ENCODE results near the gene ULK2.

ULK2 gene

GRCh38 chr17:19733953-19734526 is 133.7 kb downstream of the ULK2 start:
- no peak overlapping the region for H3K4me3 ChIP-seq (ENCODE audit: low read depth, low read length)
- no peak for DNase-seq (ENCODE audit: low read depth)
- TF ChIP-seq POLR2A (IDR thresholded peaks at IDR 0.05; ENCODE audit: extremely low read depth, insufficient read length), result no peak
- TF ChIP-seq CTCF (IDR thresholded peaks at IDR 0.05; ENCODE audit: low read depth, low read length), result no peak
- TF ChIP-seq MYC (IDR thresholded peaks at IDR 0.05; ENCODE audit: low read depth, low read length), result no peak
- TF ChIP-seq MAX (IDR thresholded peaks at IDR 0.05; ENCODE audit: low read depth, low read length), result no peak

- no peak for DNase-seq (ENCODE audit: low read depth)
- TF ChIP-seq MAX (IDR thresholded peaks at IDR 0.05; ENCODE audit: low read depth, low read length) (no peak), POLR2A (IDR thresholded peaks at IDR 0.05; ENCODE audit: extremely low read depth, insufficient read length) (no peak)
- H3K4me3 ChIP-seq (ENCODE audit: low read depth, low read length), result no peak overlapping the region
These were observed 136.1 kb downstream of the ULK2 start for GRCh38 chr17:19731626-19732025.

GRCh38 chr17:19730843-19731242 is 136.9 kb downstream of the ULK2 start:
- no peak for TF ChIP-seq POLR2A (IDR thresholded peaks at IDR 0.05; ENCODE audit: extremely low read depth, insufficient read length)
- no peak for TF ChIP-seq CTCF (IDR thresholded peaks at IDR 0.05; ENCODE audit: low read depth, low read length)
- no peak for TF ChIP-seq MYC (IDR thresholded peaks at IDR 0.05; ENCODE audit: low read depth, low read length)
- TF ChIP-seq MAX (IDR thresholded peaks at IDR 0.05; ENCODE audit: low read depth, low read length), result no peak
- DNase-seq (ENCODE audit: low read depth), result no peak
- H3K4me3 ChIP-seq (ENCODE audit: low read depth, low read length), result no peak overlapping the region

GRCh38 chr17:19729900-19730299 is 137.8 kb downstream of the ULK2 start:
- TF ChIP-seq MYC (IDR thresholded peaks at IDR 0.05; ENCODE audit: low read depth, low read length) (no peak), MAX (IDR thresholded peaks at IDR 0.05; ENCODE audit: low read depth, low read length) (no peak), POLR2A (IDR thresholded peaks at IDR 0.05; ENCODE audit: extremely low read depth, insufficient read length) (no peak), CTCF (IDR thresholded peaks at IDR 0.05; ENCODE audit: low read depth, low read length) (no peak)
- no peak overlapping the region for H3K4me3 ChIP-seq (ENCODE audit: low read depth, low read length)
- no peak for DNase-seq (ENCODE audit: low read depth)

- no peak overlapping the region for H3K4me3 ChIP-seq (ENCODE audit: low read depth, low read length)
- TF ChIP-seq CTCF (IDR thresholded peaks at IDR 0.05; ENCODE audit: low read depth, low read length), result no peak
- no peak for DNase-seq (ENCODE audit: low read depth)
These were observed 139.6 kb downstream of the ULK2 start for GRCh38 chr17:19728084-19728495.

GRCh38 chr17:19727501-19728078 is 140.1 kb downstream of the ULK2 start:
- DNase-seq (ENCODE audit: low read depth), result no peak
- H3K4me3 ChIP-seq (ENCODE audit: low read depth, low read length), result no peak overlapping the region
- no peak for TF ChIP-seq CTCF (IDR thresholded peaks at IDR 0.05; ENCODE audit: low read depth, low read length)
- no peak for TF ChIP-seq MAX (IDR thresholded peaks at IDR 0.05; ENCODE audit: low read depth, low read length)
- no peak for TF ChIP-seq POLR2A (IDR thresholded peaks at IDR 0.05; ENCODE audit: extremely low read depth, insufficient read length)
- TF ChIP-seq MYC (IDR thresholded peaks at IDR 0.05; ENCODE audit: low read depth, low read length), result no peak

Measured in NB4 (cell line).